Measurements from ENCODE around the gene CCNH. TPM values are rescaled to one million over a fixed set of nuclear protein-coding genes. Genes with fewer than 3 reads are reported as not detected.

CCNH gene
- total RNA-seq, result 10 to 100 TPM; 22.2 to 41.3 (median 23.3) TPM
- 10 to 100 TPM; 27.9 to 36.0 TPM for polyA plus RNA-seq
- long read RNA-seq, donor 1, transcript CCNH-201 (9 exons, 1,378 nt), result major isoform, 32 of 41 reads
- long read RNA-seq, donor 1, partial matches to known transcripts, result 2 of 41 reads
- long read RNA-seq, donor 1, other reads (novel, unspliced or antisense), result 4 of 41 reads
- long read RNA-seq, donor 2, transcript CCNH-203 (9 exons, 1,497 nt), result minor isoform, 10 of 96 reads
- long read RNA-seq, donor 2, transcript CCNH-201 (9 exons, 1,378 nt), result major isoform, 71 of 96 reads
- long read RNA-seq, donor 2, partial matches to known transcripts, result 1 of 96 reads
- long read RNA-seq, donor 2, other reads (novel, unspliced or antisense), result 14 of 96 reads
- long read RNA-seq, donor 3, transcript CCNH-201 (9 exons, 1,378 nt), result major isoform, 16 of 24 reads
- long read RNA-seq, donor 3, partial matches to known transcripts, result 2 of 24 reads
- long read RNA-seq, donor 3, other reads (novel, unspliced or antisense), result 5 of 24 reads

- H3K9me3 ChIP-seq, result no peaks in the 10 kb centered on the region
- ATAC-seq, result peak; percentile 99 to 100 (median 100)
- intact Hi-C loops (cut with DNase I), result loop anchor here in 7 of 10 donors (1.0 to 10.0 kb wide), 5 partner anchors 144 to 795 kb away; partner anchors contain the start of genes RASA1 (in 6 of the 7) and COX7C (in 1 of the 7)
These were observed at the start of gene CCNH for GRCh38 chr5:87412630-87413342. Gene CCNH, minus strand, starts transcription at chr5:87412930. Its CDS starts 136 bp downstream, at chr5:87412794.

DNA sequence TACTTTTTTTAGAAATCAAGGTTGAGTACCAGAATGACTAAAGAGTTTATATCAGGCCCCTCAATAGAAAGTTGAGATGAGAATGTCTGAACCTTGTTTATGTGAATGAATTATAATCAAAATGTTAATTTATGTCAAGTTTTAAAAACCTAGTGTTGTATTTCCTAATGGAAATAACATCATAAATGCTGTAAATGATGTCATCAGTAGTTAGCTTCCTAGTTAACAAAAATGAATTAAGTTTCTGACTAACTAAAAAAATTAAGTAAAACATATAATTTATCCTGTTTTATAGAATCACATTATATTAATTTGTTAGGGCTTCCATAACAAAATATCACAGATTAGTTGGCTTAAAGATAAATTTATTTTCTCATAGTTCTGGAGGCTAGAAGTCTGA, 45.0 kb upstream of the CCNH start:
- DNase-seq (no peak), ATAC-seq (no peak)
- TF ChIP-seq POLR2A (IDR thresholded peaks at IDR 0.05) (no peak), CTCF (IDR thresholded peaks at IDR 0.05) (no peak)
- intact Hi-C loops (cut with DNase I), result no loop called here
- H3K27ac ChIP-seq, result no peak overlapping the region
- H3K9me3 ChIP-seq, result peaks cover 0 to 11% (median 0%) of the 10 kb centered on the region in 12 donors
- no peaks in the 10 kb centered on the region for H3K27me3 ChIP-seq
- H3K4me3 ChIP-seq, result no peak overlapping the region
- no peaks in the 10 kb centered on the region for H3K36me3 ChIP-seq
- H3K4me1 ChIP-seq, result no peaks in the 10 kb centered on the region

More at GRCh38 chr5:87412630-87413342, at the start of gene CCNH:
- 1% methylated on average over 27 to 46 of the region's 46 CpGs for WGBS, 4 donors
- TF ChIP-seq POLR2A (IDR thresholded peaks at IDR 0.05), result peak; percentile 79 to 92
- no peak for TF ChIP-seq CTCF (IDR thresholded peaks at IDR 0.05)
- H3K27ac ChIP-seq, result peak within 1 kb of the TSS; percentile 80 to 99 (median 97)
- H3K27me3 ChIP-seq, result no peaks in the 10 kb centered on the region
- peaks cover 0 to 34% (median 26%) of the 10 kb centered on the region in 9 donors for H3K36me3 ChIP-seq
- peaks cover 0 to 34% (median 14%) of the 10 kb centered on the region in 12 donors for H3K4me1 ChIP-seq
- peak within 1 kb of the TSS; percentile 20 to 96 (median 87) for H3K4me3 ChIP-seq
- peak; percentile 97 to 99 (median 99) for DNase-seq

- TF ChIP-seq POLR2A (IDR thresholded peaks at IDR 0.05) (no peak), CTCF (IDR thresholded peaks at IDR 0.05) (no peak)
- WGBS, 4 donors, result 87 to 95% (median 89%) methylated on average over 1 of the region's 1 CpG
- intact Hi-C loops (cut with DNase I), result no loop called here
These were observed 41.1 kb upstream of the CCNH start for GRCh38 chr5:87453801-87454200.

DNA sequence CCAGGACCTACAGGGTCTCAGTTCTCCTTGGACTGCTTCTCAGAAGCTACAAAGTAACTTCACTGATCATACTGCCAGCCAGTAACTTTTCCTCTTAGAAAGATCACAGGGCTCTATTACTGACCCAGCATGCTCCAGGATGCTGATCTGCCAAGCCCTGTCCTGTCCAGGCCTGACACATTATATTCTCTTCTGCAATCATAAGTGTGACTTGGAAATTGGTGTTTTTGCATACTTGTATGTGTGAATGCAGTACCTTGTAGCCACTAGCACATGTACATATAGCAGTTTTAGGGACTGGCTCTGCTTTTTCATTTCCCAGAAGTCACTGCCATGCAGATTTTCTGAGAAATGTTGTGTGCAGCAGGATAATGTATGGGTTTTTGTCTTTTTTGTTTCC, 40.1 kb upstream of the CCNH start:
- ATAC-seq (no peak), DNase-seq (no peak)
- Histone ChIP-seq H3K9me3 (no peaks in the 10 kb centered on the region), H3K27ac (no peak overlapping the region), H3K4me3 (no peak overlapping the region), H3K36me3 (no peaks in the 10 kb centered on the region), H3K27me3 (no peaks in the 10 kb centered on the region), H3K4me1 (no peaks in the 10 kb centered on the region)
- intact Hi-C loops (cut with DNase I), result no loop called here
- TF ChIP-seq CTCF (IDR thresholded peaks at IDR 0.05), result no peak
- no peak for TF ChIP-seq POLR2A (IDR thresholded peaks at IDR 0.05)

More at GRCh38 chr5:87453801-87454200, 41.1 kb upstream of the CCNH start:
- H3K4me1 ChIP-seq, result no peaks in the 10 kb centered on the region
- ATAC-seq (no peak), DNase-seq (no peak)
- no peaks in the 10 kb centered on the region for H3K36me3 ChIP-seq
- no peaks in the 10 kb centered on the region for H3K9me3 ChIP-seq
- no peak overlapping the region for H3K4me3 ChIP-seq
- H3K27ac ChIP-seq, result no peak overlapping the region
- H3K27me3 ChIP-seq, result no peaks in the 10 kb centered on the region
